Esophagus (tissue), 2 donors: Measurements from ENCODE around the gene PRKN. TPM values are rescaled to one million over a fixed set of nuclear protein-coding genes. Genes with fewer than 3 reads are reported as not detected.
"Not testable (repeated sequence)": the region's sequence is repeated elsewhere in the genome, so short reads cannot be mapped to it uniquely, and the experiment has no call there.

ENCODE experiments used
- H3K27ac ChIP-seq, 2 donors: one replicate each; pipeline ENCODE4 v1.5.1; 2013; ENCODE audit warnings: low read depth in 2 of 2, mild to moderate bottlenecking in 2 of 2, inconsistent platforms in 1 of 2, low read length in 1 of 2, moderate library complexity in 1 of 2
- H3K27me3 ChIP-seq, 2 donors: one replicate each; pipeline ENCODE4 v1.6.1; 2013; ENCODE audit warnings: low read length in 2 of 2, control low read depth in 1 of 2, mild to moderate bottlenecking in 1 of 2; ENCODE audit not compliant: insufficient read depth in 2 of 2, control insufficient read depth in 1 of 2
- H3K36me3 ChIP-seq, 2 donors: one replicate each; pipeline ENCODE4 v1.6.1; 2013; ENCODE audit warnings: low read length in 1 of 2; ENCODE audit not compliant: control insufficient read depth in 2 of 2, insufficient read depth in 2 of 2
- H3K4me1 ChIP-seq, 2 donors: one replicate each; pipeline ENCODE4 v1.6.1; 2013; ENCODE audit warnings: low read length in 1 of 2; ENCODE audit not compliant: control insufficient read depth in 2 of 2, insufficient read depth in 2 of 2
- H3K4me3 ChIP-seq, 2 donors: one replicate each; pipeline ENCODE4 v1.5.1; 2013; ENCODE audit warnings: low read length in 2 of 2, mild to moderate bottlenecking in 2 of 2, low read depth in 1 of 2, moderate library complexity in 1 of 2
- H3K9me3 ChIP-seq, 2 donors: one replicate each; pipeline ENCODE4 v1.6.1; 2013; ENCODE audit warnings: mild to moderate bottlenecking in 2 of 2, low read depth in 1 of 2, low read length in 1 of 2, moderate library complexity in 1 of 2; ENCODE audit not compliant: control insufficient read depth in 2 of 2, insufficient read depth in 1 of 2
- WGBS, 2 donors: extraction: QIAGEN DNeasy Blood & Tissue Kit; methylation state at CpG; one replicate each; pipeline ENCODE4 v1.1.7; 2013; 5-methylcytosine and 5-hydroxymethylcytosine counted together
- polyA plus RNA-seq, 2 donors: library from polyadenylated mRNA; stranded (reverse); fragments of 200-250 nt; gene quantifications; one replicate each; pipeline ENCODE4 v1.2.3, GENCODE V29; 2013
- donor health status: healthy with polysubstance abuse.
- donor health status: Bipolar disorder and iron deficiency.

Gene PRKN
- polyA plus RNA-seq, 2 donors, result 0.28 to 0.45 TPM

DNA sequence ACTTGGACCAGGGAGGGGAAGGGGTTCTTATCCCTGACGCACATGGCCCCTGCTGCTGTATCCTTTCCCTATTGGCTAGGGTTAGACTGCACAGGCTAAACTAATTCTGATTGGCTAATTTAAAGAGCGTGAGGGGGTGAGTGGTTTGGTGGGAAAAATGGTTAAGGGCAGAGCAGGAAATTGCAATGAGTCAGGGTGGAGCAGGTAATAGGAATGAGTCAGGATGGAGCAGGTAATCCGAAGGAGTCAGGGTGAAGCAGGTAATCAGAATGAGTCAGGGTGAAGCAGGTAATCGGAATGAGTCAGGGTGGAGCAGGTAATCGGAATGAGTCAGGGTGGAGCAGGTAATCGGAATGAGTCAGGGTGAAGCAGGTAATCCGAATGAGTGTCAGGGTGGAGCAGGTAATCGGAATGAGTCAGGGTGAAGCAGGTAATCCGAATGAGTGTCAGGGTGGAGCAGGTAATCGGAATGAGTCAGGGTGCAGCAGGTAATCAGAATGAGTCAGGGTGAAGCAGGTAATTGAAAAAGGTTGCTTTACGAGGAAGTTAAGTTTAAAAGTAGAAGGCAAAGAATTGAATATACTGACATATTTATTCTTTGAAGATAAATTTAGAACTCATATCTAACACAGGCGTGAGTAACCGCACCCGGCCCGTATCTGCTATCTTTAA, 1412.2 kb downstream of the PRKN start:
- H3K36me3 ChIP-seq, H3K27me3 ChIP-seq, H3K9me3 ChIP-seq, H3K4me3 ChIP-seq, H3K4me1 ChIP-seq: not testable (repeated sequence)
- WGBS, 2 donors, result 75 to 82% methylated on average over 15 of the region's 15 CpGs
- peak overlapping the region; percentile 3 to 49 for H3K27ac ChIP-seq

DNA sequence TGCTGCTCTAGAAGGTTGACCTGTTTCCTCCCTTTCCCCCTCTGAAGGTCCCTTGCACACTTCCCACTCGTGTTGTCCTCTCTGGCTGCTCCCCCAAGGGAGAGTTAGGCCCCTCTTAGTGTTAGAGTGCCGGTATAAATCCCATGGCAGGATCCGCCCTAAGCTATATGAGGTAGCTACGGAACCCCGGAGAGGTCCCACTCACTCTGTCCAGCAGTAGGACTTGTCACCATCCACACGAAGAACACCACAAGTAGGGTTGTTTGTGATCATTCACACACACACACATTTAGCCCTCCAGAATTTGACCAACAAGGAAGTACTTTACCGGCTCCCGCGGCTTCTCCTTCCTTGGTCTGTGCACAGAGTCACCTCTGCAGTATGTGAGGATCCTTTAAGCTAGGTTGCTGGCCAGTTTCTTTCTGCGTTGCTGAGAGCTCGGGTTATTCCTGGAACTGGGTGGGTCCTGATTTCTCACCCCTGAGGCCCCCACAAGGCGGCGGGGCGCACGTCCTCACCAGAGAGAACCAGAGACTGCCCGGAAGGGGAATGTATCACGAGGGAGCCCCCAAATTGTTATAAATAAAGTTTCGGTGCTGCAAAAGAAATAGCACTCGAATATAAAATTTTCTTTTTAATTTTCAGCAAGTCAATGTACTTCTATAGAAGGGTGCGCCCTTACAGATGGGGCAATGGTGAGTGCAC, 1412.9 kb downstream of the PRKN start:
- not testable (repeated sequence) for H3K4me3 ChIP-seq, H3K4me1 ChIP-seq, H3K27me3 ChIP-seq, H3K36me3 ChIP-seq, H3K9me3 ChIP-seq
- WGBS, 2 donors, result 92 to 93% methylated on average over 20 of the region's 20 CpGs
- H3K27ac ChIP-seq, result peak overlapping the region; percentile 3 to 49

DNA sequence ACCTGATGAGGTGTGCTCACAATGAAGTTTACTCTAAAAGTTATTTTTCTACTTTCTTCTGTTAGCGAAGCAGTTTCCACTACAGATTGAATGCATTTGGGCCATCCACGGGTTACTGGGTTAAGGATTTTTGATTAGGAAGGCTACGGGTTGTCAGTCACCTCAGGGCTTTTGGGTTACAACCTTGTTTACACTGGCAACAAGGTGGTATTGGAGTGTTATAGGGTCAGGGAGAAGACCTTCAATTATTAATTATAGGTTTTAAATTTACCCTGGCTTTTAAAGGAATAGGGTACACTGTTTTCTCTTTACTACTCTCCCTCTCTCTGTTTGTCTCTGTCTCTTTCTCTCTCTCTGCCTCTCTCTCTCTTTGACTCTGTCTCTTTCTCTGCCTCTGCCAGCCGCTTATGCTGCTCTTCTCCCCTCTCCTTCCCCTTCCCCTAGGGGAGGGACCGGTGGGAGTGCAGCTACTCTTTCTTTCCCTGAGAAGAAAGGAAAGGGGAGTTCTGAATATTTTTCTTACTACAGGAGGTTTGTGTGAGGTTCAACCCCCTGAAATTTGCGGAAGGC, 1413.5 kb downstream of the PRKN start:
- Histone ChIP-seq H3K36me3 (no peaks in the 10 kb centered on the region), H3K4me3 (no peak overlapping the region), H3K27ac (no peak overlapping the region), H3K27me3 (no peaks in the 10 kb centered on the region), H3K9me3 (peaks cover 0 to 6% of the 10 kb centered on the region in 2 donors), H3K4me1 (no peaks in the 10 kb centered on the region)
- WGBS, 2 donors, result 85 to 87% methylated on average over 6 of the region's 6 CpGs

DNA sequence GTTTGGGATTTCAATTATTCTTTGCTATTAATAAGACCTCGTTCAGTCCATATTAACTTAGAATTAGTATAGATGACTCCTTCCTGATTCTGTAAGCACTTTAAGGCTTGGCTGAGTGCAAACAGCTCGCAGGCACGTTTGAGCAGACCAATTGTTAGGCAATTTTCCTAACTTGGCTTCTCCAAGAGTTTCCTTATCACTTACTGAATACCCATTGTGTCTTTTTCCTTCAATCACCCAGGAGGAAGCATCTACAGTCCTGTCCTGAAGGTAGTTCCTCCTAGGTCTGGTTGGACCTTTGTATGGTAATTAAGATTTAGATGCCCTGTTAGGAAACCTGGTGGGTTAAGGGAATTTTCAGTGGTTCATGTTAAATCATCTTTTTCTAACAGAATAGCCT, 1414.1 kb downstream of the PRKN start:
- H3K4me3 ChIP-seq, H3K27ac ChIP-seq, H3K27me3 ChIP-seq, H3K36me3 ChIP-seq, H3K4me1 ChIP-seq, H3K9me3 ChIP-seq: not testable (repeated sequence)
- WGBS, 2 donors, result 46 to 54% methylated on average over 3 of the region's 3 CpGs

DNA sequence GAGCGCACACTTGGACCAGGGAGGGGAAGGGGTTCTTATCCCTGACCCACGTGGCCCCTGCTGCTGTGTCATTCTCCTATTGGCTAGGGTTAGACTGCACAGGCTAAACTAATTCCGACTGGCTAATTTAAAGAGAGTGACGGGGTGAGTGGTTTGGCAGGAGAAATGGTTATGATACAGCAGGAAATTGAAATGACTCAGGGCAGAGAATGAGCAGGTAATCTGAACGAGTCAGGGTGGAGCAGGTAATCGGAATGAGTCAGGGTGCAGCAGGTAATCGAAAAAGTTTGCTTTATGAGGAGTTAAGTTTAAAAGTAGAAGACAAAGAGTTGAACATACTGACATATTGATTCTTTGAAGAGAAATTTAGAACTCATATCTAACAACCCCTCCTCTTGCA, 1417.8 kb downstream of the PRKN start:
- WGBS, 2 donors, result 63 to 69% methylated on average over 7 of the region's 7 CpGs
- H3K27ac ChIP-seq, result peak overlapping the region in 1 of 2 donors; percentile 36

DNA sequence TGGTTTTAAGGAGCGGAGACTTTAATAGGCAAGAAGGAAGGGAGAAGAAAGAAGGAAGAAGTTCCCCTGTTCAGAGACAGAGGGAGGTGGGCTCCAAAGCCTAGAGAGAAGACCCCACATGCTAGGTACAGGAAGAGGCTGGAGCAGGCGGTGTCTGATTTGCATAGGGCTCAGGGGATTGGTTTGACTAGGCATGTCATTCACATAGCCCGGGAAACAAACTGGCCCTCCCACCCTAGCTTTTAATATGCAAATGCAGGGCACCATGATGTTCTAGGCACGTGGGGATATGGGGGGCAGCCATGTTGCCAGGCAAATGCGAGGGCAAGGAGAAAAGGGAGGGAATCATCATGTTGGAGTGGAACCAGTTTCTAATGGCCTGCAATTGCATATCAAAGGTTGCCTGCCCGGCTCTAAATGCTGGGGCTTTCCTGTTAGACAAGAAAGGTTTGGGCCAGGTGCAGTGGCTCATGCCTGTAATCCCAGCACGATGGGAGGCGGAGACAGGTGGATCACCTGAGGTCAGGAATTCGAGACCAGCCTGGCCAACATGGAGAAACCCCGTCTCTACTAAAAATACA, 1419.4 kb downstream of the PRKN start:
- H3K4me1 ChIP-seq, result no peaks in the 10 kb centered on the region
- no peaks in the 10 kb centered on the region for H3K9me3 ChIP-seq
- no peak overlapping the region for H3K4me3 ChIP-seq
- H3K27ac ChIP-seq, result no peak overlapping the region
- no peaks in the 10 kb centered on the region for H3K36me3 ChIP-seq
- H3K27me3 ChIP-seq, result no peaks in the 10 kb centered on the region
- WGBS, 2 donors, result 69 to 78% methylated on average over 10 of the region's 10 CpGs

More for the DNA sequence above, 1417.8 kb downstream of the PRKN start:
- H3K4me1 ChIP-seq, H3K36me3 ChIP-seq, H3K4me3 ChIP-seq, H3K9me3 ChIP-seq, H3K27me3 ChIP-seq: not testable (repeated sequence)

DNA sequence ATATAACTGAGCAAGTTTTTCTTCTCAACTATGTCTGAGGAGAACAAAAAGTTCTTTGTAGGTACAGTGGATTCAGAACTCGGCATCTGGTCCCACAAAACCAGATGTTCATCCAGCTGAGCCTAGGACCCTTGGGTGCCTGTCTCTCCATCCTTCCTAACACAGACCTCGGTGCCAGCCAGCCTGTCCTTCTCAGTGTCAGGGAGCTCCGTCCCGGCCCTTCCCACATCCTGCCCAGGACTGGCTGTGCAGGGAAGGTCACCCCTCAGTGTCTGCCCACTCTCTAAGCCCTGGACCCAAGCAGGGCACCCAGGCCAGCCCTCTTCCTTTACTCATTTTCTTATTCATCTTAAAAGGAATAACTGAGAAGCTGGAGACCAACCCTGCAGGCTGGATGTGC, 1421.7 kb downstream of the PRKN start:
- no peaks in the 10 kb centered on the region for H3K9me3 ChIP-seq
- H3K27me3 ChIP-seq, result no peaks in the 10 kb centered on the region
- no peaks in the 10 kb centered on the region for H3K4me1 ChIP-seq
- H3K4me3 ChIP-seq, result no peak overlapping the region
- H3K27ac ChIP-seq, result no peak overlapping the region
- H3K36me3 ChIP-seq, result no peaks in the 10 kb centered on the region
- 66 to 73% methylated on average over 4 of the region's 4 CpGs for WGBS, 2 donors

DNA sequence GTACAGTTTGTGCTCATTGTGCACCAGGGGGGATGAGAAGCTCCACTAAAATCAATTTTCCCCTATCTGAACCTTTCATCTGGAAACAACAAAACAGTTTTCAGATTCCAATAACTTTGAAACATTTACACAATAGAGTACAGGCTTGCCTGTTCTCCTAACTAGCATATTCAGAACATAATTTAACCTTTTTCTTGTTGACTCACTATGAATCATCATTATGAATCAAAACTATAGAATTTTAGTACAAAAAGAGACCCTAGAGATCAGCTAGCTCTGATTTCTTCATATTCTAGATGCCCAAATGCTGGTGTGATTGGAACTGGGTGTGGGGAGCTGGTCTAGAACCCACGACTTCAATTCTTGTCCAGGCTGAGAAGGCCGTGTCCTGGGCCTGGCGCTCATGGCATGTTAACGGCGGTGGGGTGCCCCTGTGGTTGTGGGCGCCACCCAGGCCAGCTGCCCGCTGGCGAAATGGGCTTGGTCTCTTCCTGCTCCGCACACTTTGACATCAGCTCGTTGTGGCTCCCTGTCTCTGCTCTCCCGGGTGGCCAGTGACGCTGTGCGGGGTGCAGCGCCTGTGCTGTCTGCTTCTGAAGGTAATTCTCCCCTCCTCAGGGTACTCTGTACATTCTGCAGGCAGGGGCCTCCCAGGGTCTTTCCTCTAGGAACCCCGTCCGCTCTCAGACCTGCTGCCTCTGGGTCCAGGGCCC, 1423.8 kb downstream of the PRKN start:
- Histone ChIP-seq H3K27ac (no peak overlapping the region), H3K36me3 (no peaks in the 10 kb centered on the region), H3K9me3 (no peaks in the 10 kb centered on the region), H3K27me3 (peaks cover 0 to 4% of the 10 kb centered on the region in 2 donors), H3K4me3 (no peak overlapping the region), H3K4me1 (no peaks in the 10 kb centered on the region)
- WGBS, 2 donors, result 92 to 93% methylated on average over 16 of the region's 16 CpGs

DNA sequence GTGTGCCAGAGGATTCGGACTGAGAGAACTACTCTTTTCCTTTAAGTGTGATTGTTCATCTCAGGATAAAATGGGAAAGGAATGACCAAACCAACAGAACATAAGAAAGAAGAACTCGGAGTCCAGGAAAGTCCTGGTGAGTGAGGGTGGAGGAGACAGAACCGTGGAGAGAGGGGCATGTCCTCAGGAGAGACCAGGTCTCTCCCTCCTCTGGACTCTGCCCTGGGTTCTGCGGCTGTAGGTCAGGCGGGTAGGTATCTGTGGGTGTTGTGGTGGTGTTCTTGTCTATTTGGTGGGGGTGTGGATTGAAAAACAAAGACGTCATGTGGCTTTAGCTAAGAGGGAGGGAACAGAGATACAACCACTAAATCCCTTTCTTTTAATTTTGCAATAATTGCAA, 1424.6 kb downstream of the PRKN start:
- H3K27me3 ChIP-seq, result peaks cover 0 to 4% of the 10 kb centered on the region in 2 donors
- WGBS, 2 donors, result 81 to 91% methylated on average over 6 of the region's 6 CpGs
- H3K27ac ChIP-seq, result no peak overlapping the region
- H3K36me3 ChIP-seq, result no peaks in the 10 kb centered on the region
- no peaks in the 10 kb centered on the region for H3K4me1 ChIP-seq
- H3K9me3 ChIP-seq, result no peaks in the 10 kb centered on the region
- H3K4me3 ChIP-seq, result no peak overlapping the region
